TTC549 (cell line): ENCODE measurements around the gene SUPT4H1.

Source experiments
- FAIRE-seq: peaks from 2 replicates; lab custom pipeline; 2012; peaks lifted over from hg19 to GRCh38; lab: Jason Lieb, UNC

SUPT4H1 gene

DNA sequence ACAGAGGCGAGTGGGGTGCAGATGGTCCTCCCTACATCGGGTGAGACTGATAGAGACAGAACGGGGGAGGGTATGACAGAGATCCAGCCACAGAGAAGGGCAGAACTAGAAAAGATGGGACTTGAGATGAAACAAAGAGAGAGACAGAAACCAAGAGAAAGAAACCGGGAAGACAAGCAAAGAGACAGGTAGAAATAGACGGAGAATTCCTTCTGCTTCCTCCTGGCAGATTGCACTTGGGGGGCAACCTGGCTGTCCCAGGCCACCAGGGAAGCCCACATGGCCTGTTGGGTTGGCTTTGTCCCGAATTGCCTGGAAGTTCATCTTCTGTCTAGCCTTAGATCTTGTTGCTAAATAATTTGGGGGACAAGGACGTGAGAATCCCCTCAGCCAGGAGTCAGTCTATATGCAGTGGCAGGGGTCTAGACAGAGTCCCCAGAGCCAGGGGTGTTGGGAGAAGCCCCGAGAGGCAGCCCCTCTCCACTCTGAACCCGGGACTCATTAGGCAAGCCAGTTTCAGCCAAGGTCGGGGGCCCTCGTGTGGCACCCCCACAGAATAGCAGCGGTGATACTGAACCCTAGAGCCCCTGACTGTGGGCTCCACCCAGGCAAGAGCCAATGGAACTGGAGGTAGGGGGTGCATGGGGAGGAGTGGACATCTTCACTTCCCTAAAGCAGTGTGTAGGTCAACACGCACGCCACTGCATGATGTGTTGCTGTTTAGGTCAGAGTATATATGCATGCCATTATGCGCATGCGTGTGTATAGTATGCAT lies 22.8 kb downstream of the SUPT4H1 start:
- no peak for FAIRE-seq

DNA sequence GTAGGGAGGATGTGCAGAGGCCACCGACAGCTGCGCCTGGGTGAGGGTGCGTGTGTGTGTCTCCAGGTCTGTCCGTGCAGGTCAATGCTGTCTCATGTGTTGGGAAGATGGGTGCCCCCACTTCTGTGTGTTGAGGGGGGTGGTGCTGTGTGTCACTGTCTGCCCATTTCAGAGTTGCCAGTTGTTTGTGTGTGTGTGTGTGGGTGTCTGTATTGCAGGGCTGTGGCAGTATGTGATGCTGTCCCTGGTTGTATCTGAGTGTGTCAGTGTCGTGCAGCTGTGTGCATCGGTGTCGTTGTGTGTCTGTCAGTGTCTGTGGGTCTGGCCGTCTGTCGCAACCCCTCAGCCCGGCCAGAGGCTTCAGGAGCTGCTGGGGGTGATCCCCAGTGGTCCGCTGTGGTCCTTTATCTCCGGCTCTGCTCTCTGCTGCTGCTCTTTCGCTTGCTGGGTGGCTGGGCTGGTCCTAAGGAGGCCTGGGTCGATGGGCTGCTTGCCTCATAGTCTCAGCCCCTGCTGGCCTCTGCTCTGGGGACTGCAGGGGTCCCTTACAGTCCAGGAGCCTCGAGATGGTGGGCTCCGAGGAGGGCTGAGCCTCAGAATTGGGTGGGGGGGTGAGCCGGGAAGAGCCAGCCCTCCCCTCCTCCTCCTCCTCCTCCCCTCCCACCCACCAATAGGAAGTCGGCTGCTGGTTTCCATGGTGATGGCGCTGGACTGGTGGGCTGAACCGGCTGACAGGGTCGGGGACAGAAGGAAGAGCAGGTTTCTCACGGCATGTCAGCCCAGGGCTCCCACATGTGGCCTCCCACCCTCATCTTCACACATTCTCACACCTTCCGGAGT lies 23.6 kb downstream of the SUPT4H1 start, which contains the start of gene TSPOAP1:
TSS of gene TSPOAP1 (minus strand) at position 601 of the 840 bp plus-strand sequence. CDS start 875 bp downstream, outside the sequence.
- no peak for FAIRE-seq

DNA sequence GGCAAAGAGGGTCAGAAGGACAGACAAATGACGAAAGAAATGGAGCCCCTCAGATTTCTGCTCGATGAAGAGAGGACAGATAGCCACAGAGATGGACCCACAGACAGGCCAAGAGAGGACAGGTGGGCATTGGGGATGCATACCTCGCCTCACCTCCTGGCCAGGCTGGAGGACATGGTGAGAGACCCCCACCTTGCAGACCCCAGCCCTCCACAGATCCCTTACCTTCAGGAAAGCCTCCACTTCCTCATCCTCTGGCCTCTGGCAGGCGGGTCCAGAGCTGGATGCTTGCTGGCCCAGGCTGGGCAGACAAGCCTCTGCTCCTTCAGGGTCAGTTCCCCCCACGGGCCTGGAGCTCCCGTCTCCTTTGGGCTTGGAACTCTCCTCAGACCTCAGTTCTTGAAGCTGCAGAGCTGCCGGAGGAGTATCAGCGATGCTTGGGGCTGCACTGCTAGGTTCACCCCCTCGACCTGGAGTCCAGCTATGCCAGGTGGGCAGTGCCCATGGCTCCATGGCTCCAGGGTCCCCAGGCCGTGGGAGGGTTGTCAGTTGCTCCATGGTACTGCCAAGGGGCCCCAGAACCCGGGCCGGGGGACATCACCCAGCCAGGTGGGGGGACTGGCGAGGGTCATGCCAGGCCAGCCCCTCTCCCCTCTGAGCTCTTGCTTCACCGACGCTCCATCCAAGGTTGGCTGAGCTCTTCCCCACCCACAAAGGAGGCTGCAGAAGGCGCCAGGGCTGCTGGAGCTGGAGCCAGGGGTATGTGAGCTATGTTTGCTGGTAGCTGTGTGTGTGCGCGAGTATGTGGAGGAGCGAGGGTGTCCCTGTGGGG lies 24.4 kb downstream of the SUPT4H1 start:
- no peak for FAIRE-seq

DNA sequence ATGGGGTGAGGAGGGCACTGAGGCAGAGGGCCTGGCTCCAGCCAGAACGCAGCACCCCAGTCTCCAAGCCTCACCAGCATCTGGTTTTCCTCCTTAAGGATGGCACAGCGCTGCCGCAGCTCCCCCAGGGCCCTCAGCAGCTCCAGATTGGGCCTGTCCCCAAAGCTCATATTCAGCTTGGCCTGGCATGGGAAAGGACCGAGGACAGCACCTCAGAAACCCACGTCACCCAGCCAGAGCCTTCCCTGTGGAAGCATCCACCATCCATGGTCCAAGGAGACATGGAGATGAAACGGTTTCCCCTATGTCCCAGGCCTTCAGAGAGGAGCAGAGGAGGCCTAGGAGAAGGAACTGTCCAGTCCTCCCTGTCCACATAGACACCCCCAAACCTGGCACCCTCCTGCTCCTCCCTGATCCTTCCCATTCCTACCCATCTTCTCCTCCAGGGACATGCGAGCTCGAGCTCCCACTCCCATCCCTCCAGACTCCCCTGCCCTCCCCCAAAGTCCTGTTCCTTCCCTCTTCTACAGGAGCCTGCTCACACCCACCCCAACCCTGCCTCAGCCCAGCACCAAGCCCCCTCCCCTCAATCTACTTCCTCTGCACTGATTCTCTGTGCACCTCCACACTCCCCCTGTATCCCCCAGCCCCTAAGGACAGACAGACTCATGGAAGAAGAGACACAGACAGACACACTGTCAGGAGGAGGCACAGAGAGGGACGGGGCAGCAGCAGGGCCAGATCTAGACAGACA lies 25.2 kb downstream of the SUPT4H1 start:
- FAIRE-seq, result no peak

GRCh38 chr17:58325976-58326468 lies 26.0 kb downstream of the SUPT4H1 start:
- FAIRE-seq, result no peak

DNA sequence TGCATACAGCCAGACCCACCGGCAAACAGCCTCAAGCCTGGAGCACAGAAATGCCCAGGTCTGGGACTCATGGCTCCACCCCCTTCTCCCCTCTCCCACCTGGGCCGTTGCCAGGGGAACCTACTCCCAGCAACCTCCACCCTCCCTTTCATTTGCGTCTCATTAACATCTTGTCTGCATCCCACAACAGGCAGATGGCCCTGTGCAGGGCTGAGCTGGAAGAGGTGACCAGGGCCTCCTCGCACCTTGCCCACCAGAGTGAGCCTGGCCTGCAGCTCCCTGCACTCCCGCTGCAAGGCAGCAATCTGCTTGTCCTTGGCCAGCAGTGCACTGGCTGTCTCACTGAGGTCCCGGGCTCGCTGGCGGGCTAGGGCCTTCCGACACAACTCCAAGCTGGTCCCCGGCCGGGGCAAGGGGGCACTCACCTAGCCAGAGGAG lies 26.7 kb downstream of the SUPT4H1 start:
- FAIRE-seq, result no peak

DNA sequence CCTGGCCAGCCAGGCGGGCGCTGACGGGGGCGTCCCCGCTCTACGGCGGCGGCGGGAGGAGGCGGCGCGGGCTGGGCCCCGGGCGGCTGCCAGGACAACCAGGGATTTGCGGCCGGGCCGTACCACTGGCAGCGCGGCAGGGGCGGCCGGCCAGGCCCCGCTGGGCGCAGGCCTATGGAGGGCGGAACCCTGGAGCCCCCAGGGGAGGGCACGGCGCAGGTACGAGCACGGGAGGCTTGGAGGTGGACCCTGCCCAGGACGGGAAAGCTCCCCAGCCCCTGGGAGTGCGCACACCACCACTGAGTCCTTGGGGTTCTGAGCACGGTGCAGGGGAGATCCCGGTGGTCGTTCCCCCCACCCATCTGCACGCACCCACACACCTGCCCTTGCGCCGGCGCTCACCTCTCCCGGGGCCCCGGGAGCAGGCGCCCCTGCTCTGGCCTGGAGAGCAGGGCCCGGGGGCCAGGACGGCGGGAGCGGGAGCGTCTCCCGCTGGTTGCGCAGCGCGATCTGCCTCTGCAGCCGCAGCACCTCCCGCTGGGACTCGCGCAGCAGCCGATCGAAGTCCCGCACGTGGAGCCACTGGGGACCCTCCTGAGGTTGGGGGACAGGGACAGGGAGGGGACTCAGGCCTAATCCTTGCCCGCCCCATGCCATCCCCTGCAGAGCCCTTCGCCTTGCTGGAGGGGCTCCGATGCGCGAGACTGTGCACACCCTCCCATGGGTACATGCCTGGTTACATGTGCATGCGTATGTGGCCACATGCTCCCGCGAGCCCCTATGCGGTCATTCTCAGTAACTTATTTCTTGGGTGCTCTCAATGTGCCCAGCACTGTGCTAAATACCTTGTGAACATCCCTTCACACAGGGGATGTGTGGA lies 27.4 kb downstream of the SUPT4H1 start:
- no peak for FAIRE-seq

GRCh38 chr17:58324056-58324408 lies 28.0 kb downstream of the SUPT4H1 start:
- no peak for FAIRE-seq

DNA sequence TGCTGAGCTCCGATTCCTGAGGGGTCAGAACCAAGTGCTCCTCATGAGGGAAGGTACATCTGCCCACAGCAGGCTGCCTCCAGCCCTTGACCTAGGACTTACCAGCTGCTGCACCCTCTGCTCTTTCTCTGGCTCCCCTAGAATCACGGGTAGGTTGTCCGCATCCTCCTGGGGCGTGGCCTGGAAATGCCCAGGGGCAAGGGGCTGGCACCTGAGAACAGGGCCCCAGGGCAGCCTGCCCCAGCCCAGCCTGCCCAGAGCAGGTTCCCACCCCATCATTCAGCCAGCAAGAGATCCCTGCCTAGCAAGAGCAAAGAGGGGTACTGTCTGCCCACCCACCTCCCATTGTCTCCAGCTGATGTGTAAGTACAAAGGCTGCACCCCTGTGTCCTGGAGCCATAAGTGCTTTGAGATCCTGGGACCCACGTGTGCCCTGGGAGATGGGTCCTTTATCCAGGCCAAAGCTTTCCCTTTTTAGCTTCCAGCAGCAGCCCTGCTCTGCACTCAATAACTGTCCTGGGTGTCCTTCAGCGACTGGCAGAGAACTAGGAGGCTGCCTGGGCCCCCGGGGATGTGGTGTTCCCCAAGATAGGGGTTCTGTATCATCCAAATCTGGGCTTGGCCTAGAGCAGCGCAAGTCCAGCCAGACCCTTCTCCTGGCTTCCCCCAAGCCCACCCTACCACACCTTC lies 28.5 kb downstream of the SUPT4H1 start:
- FAIRE-seq, result no peak

- no peak for FAIRE-seq
Observed at GRCh38 chr17:58322581-58323185, 29.3 kb downstream of the SUPT4H1 start.

GRCh38 chr17:58321571-58322525 lies 30.2 kb downstream of the SUPT4H1 start:
- FAIRE-seq, result no peak

- FAIRE-seq, result no peak
Observed at GRCh38 chr17:58320570-58321323, 31.3 kb downstream of the SUPT4H1 start.

- no peak for FAIRE-seq
Observed at GRCh38 chr17:58320163-58320558, 31.8 kb downstream of the SUPT4H1 start.

- no peak for FAIRE-seq
Observed at GRCh38 chr17:58319173-58320162, 32.5 kb downstream of the SUPT4H1 start.

GRCh38 chr17:58318627-58319172 lies 33.3 kb downstream of the SUPT4H1 start:
- FAIRE-seq, result no peak

DNA sequence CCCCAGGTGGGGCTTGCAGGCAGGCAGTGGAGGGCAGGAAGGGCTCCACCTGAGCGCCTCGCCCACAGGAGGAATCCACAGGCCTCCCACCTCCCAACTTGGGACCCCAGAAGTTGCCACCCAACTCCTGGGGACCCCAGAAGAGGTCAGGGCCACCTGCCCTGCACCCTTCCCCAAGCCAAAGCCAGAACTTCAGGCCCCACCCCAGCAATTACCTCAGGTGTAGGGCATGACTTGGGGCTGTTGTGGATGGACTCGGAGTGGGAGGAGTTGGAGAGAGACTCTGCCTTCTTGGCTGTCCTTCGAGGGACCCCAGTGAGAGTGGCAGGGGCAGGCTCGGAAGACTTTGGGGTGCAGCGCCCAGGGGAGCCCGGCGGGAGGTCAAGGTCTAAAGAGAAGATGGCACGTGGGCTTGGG lies 33.9 kb downstream of the SUPT4H1 start:
- no peak for FAIRE-seq
